ENCODE results near the gene TMEM40. TPM values are rescaled to one million over a fixed set of nuclear protein-coding genes. Genes with fewer than 3 reads are reported as not detected.
A peak's percentile ranks its signal among the peaks of the same experiment; 100 is the strongest.

TMEM40 gene
- total and polyA plus RNA-seq, 9 of the 15 experiments (the other 6 are each of a cell fraction or from before 2014, with no cell fraction given): 0.11 to 0.31 (median 0.14) TPM; not detected in 6

DNA sequence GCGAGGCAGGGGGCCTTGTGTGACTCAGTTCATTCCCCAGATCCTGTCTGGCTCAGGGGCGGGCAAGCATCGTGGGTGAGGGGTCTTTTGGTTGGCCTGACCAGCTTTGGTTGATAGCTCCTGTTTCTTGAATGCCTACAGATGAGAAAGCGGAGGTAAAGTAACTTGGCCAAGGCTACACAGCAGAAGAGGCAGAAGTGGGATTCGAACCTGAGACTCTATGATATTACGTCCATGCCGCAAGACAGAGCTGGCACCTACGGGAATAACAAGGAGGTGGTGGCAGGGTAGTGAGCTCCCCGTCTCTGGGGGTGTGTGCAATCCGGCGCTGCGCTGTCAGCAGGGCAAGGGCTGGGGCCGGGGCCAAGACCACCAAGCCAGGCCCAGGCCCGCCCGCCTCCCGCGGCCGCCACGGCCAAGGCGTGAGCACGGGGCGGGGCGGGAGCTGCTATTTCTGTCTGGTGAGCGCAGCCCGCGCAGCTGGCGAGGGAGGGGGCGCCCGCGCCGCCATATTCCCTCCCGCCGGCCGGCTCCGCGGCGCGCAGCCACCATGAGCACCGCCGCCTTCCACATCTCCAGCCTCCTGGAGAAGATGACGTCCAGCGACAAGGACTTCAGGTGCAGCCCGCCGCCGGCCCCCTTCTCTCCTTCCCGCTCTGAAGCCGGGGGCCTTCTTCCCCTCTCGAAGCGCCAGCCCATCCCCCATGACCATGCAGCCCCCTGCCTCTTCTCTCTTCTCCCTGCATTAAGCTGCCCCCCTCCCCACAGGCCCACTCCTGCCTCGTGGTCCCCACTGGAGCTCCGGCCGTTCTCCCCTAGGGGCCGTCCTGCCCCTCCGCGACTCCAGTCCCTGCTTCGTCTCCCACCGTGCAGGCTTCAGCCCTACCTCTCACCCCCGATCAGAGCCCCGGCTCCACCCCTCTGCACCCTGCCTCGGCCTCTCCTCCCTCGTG is 37.4 kb upstream of the TMEM40 start, which contains the start of gene CAND2 (continued):
- TF ChIP-seq YY1 (IDR thresholded peaks at IDR 0.05; ENCODE audit: borderline replicate concordance in 1 of 3, control insufficient read depth in 1 of 3, extremely low read depth in 1 of 3, insufficient read depth in 3 of 3, insufficient read length in 1 of 3, insufficient replicate concordance in 2 of 3, low read depth in 1 of 3, low read length in 2 of 3) (peak; percentile 71 to 97 (median 94)), ZNF174 (CRISPR knock-in tag; IDR thresholded peaks at IDR 0.05) (no peak), SNIP1 (IDR thresholded peaks at IDR 0.05; ENCODE audit: low read depth) (no peak)
- TF ChIP-seq, protein P1, sequence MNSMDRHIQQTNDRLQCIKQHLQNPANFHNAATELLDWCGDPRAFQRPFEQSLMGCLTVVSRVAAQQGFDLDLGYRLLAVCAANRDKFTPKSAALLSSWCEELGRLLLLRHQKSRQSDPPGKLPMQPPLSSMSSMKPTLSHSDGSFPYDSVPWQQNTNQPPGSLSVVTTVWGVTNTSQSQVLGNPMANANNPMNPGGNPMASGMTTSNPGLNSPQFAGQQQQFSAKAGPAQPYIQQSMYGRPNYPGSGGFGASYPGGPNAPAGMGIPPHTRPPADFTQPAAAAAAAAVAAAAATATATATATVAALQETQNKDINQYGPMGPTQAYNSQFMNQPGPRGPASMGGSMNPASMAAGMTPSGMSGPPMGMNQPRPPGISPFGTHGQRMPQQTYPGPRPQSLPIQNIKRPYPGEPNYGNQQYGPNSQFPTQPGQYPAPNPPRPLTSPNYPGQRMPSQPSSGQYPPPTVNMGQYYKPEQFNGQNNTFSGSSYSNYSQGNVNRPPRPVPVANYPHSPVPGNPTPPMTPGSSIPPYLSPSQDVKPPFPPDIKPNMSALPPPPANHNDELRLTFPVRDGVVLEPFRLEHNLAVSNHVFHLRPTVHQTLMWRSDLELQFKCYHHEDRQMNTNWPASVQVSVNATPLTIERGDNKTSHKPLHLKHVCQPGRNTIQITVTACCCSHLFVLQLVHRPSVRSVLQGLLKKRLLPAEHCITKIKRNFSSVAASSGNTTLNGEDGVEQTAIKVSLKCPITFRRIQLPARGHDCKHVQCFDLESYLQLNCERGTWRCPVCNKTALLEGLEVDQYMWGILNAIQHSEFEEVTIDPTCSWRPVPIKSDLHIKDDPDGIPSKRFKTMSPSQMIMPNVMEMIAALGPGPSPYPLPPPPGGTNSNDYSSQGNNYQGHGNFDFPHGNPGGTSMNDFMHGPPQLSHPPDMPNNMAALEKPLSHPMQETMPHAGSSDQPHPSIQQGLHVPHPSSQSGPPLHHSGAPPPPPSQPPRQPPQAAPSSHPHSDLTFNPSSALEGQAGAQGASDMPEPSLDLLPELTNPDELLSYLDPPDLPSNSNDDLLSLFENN (IDR thresholded peaks at IDR 0.05; ENCODE audit: low read depth in 2 of 2, low read length in 2 of 2): no peak
- TF ChIP-seq, protein P2, sequence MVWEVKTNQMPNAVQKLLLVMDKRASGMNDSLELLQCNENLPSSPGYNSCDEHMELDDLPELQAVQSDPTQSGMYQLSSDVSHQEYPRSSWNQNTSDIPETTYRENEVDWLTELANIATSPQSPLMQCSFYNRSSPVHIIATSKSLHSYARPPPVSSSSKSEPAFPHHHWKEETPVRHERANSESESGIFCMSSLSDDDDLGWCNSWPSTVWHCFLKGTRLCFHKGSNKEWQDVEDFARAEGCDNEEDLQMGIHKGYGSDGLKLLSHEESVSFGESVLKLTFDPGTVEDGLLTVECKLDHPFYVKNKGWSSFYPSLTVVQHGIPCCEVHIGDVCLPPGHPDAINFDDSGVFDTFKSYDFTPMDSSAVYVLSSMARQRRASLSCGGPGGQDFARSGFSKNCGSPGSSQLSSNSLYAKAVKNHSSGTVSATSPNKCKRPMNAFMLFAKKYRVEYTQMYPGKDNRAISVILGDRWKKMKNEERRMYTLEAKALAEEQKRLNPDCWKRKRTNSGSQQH (CRISPR knock-in tag; IDR thresholded peaks at IDR 0.05): no peak
